Measurements from ENCODE around the gene SKAP1.
"Not testable (repeated sequence)": the region's sequence is repeated elsewhere in the genome, so short reads cannot be mapped to it uniquely, and the experiment has no call there.

SKAP1 gene

DNA sequence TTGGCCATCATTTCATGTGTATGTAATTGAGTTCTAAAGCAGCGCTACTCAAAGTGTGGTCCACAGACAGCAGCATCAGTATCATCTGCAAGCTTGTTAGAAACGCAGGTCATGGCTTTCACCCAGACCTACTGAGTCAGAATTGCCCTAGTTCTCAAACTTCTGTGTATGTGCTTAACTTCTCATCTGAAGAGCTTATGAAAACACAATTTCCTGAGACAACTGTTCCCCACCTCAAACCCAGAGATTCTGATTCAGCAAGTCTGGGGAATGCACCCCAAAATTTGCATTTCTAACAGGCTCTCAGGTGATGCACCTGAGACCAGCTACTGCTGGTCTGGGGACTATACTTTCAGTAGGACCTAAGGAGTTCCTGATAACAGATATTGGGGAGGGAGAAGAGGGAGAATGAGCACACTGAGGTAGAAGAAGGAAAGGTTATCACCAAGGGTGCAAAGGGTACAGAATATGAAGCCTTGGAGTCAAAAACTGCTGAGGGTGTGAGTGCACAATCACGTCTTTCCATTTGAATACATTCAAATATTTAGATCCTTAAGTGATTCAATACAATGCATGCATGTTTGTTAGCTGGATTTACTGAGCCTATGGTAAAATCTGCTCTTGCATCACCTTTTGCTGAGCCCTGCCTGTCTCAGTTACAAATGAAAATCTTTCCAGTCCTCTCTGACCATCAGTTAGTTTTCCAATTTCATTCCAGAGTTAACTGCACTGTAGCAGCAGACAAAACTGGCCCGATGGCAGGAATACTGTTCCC, 29.2 kb upstream of the SKAP1 start:
- TF ChIP-seq, protein P1, sequence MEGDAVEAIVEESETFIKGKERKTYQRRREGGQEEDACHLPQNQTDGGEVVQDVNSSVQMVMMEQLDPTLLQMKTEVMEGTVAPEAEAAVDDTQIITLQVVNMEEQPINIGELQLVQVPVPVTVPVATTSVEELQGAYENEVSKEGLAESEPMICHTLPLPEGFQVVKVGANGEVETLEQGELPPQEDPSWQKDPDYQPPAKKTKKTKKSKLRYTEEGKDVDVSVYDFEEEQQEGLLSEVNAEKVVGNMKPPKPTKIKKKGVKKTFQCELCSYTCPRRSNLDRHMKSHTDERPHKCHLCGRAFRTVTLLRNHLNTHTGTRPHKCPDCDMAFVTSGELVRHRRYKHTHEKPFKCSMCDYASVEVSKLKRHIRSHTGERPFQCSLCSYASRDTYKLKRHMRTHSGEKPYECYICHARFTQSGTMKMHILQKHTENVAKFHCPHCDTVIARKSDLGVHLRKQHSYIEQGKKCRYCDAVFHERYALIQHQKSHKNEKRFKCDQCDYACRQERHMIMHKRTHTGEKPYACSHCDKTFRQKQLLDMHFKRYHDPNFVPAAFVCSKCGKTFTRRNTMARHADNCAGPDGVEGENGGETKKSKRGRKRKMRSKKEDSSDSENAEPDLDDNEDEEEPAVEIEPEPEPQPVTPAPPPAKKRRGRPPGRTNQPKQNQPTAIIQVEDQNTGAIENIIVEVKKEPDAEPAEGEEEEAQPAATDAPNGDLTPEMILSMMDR (IDR thresholded peaks at IDR 0.05; ENCODE audit: low read depth, low read length, missing control alignments), result no peak
- no peak overlapping the region for H3K4me3 ChIP-seq (replicated peaks; ENCODE audit: low read depth, low read length)
- DNase-seq (ENCODE audit: extremely low read depth, low read depth), result no peak

DNA sequence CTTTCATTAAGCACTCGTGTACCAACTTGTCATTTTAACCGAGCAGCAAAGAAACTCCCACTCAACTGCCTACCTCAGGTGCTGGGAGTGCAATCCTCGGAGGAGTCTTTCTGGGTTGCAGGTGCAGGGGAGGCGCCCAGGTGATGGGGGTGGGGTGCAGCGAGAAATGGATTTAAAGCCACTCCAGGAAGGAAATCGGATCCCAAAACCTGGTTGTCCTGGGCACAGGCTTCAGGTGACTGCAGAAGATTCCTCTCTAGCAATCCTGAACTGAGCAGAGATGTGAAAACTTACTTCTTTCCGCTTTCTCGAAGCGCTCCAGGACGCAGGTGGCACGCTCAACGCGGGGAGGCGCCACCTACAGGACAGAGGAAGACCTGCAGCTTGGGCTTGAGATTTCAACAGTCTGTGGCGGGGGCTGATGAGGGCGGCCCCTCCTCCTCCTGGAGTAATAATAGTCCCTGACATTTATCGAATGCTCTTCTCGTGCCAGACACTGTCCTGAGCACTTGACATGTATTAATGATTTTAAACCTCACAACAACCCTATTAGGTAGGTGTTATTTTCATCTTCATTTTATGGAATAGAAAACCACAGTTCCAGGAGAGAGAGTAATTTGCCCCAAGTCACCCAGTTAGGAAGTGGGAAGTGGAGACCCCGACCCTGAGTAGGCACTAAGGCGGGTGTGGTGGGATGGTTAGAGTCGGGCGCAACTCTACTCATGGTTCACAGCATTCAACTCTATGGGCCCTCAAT, 27.2 kb upstream of the SKAP1 start:
- no peak for DNase-seq (ENCODE audit: extremely low read depth, low read depth)
- TF ChIP-seq, protein P1 (IDR thresholded peaks at IDR 0.05; ENCODE audit: low read depth, low read length, missing control alignments), result peak; percentile 99
- no peak overlapping the region for H3K4me3 ChIP-seq (replicated peaks; ENCODE audit: low read depth, low read length)

DNA sequence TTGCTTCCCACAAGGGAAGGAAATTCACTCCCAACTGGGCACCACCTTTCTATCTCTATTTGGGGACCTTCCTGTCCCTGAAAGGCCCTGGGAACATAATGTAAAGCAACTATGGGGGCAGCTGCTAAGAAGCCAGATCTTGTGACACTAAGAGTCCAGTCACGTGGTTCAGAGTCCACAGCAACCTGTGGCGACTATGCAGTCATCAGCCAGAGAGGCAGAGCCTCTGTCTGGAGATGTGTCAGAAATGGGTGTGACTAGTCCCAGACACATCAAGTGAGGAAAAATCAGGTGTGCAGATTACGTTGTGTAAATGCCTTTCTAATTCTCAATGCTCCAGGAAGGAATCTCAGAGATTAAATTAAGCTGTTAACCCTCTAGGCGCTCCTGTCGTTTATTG, 26.6 kb upstream of the SKAP1 start:
- H3K4me3 ChIP-seq (replicated peaks; ENCODE audit: low read depth, low read length), result no peak overlapping the region
- no peak for DNase-seq (ENCODE audit: extremely low read depth, low read depth)
- TF ChIP-seq, protein P1 (IDR thresholded peaks at IDR 0.05; ENCODE audit: low read depth, low read length, missing control alignments), result no peak

DNA sequence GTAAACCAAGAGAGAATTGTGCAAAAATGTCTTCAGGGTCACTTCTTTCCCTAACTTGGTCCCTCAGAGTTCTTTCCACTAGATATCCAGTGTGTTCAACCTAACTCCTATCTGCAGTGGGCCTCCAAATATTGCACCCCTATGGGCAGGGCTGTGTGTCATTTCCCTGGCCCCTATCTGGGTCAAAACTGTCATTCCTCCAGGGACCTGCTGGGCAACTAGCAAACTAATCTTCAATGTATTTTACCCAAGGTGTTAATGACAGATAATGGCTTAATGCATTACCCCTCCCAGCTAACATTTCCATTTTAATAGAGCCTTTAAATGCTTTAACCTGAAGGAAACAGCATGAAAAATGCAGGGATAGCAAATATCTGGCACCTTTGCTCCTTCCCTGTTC, 25.8 kb upstream of the SKAP1 start:
- TF ChIP-seq, protein P1 (IDR thresholded peaks at IDR 0.05; ENCODE audit: low read depth, low read length, missing control alignments), result no peak
- no peak overlapping the region for H3K4me3 ChIP-seq (replicated peaks; ENCODE audit: low read depth, low read length)
- DNase-seq (ENCODE audit: extremely low read depth, low read depth), result no peak

DNA sequence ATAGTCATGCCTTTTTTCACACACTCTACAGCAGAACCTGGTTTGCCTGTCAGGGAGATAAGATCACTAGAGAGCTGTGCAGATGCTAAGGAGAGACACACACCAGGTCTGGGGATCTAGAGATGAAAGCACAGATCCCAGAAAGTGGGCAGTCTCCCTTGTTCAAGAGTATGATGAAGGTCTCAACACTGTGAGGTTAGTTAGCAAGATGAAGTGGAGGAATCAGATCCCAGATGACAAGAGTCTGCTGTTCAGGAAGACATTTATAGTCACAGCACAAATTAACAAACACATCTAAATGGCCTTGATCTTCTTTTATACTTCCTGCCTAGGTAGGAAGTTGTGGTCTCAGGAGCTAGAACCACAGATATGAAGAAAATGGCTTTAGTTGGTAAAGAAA, 23.4 kb upstream of the SKAP1 start:
- TF ChIP-seq, protein P1 (IDR thresholded peaks at IDR 0.05; ENCODE audit: low read depth, low read length, missing control alignments), result no peak
- H3K4me3 ChIP-seq (replicated peaks; ENCODE audit: low read depth, low read length), result no peak overlapping the region
- DNase-seq (ENCODE audit: extremely low read depth, low read depth), result no peak

DNA sequence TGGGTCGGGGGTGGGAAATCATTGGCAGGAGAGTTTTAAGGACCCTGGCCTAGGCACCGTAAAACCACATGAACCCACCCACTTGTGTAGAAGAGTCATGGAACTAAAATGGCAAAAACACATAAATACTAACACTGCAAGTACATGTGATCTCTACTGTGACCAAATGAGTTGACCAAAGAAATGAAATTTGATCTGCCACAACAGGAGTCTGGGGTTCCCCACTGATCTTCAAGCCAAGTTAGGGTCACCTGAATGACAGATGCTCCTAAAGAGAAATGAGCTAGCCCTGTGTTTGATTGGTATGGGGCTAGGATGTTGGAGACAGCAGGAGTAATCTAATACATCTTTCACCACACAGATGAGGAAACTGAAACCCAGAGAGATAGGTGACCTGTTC, 21.5 kb upstream of the SKAP1 start:
- TF ChIP-seq, protein P1 (IDR thresholded peaks at IDR 0.05; ENCODE audit: low read depth, low read length, missing control alignments), result no peak

DNA sequence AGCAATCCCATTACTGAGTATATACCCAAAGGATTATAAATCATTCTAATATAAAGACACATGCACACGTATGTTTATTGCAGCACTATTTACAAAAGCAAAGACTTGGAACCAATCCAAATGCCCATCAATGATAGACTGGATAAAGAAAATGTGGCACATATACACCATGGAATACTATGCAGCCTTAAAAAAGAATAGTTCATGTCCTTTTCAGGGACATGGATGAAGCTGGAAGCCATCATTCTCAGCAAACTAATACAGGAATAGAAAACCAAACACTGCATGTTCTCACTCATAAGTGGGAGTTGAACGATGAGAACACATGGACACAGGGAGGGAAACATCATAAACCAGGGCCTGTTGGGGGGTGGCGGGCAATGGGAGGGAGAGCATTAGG, 19.3 kb upstream of the SKAP1 start:
- DNase-seq (ENCODE audit: extremely low read depth, low read depth); H3K4me3 ChIP-seq (replicated peaks; ENCODE audit: low read depth, low read length): not testable (repeated sequence)

More for the DNA sequence above, 21.5 kb upstream of the SKAP1 start:
- DNase-seq (ENCODE audit: extremely low read depth, low read depth), result no peak
- H3K4me3 ChIP-seq (replicated peaks; ENCODE audit: low read depth, low read length), result no peak overlapping the region

All from HFF-Myc (cell line).